IMR-90 (cell line): ENCODE data around the gene NRCAM. TPM values are rescaled to one million over a fixed set of nuclear protein-coding genes. Genes with fewer than 3 reads are reported as not detected.

Source experiments
- ATAC-seq: fragments of 200-7000 bp; cut with Tn5 transposase; 2 replicates; pipeline ENCODE4 v1.9.1; 2020; ENCODE audit warnings: low read depth, mild to moderate bottlenecking, moderate library complexity
- BruUV-seq: library from RNA; stranded (reverse); fragments of 400-500 nt; replicated peaks from 2 replicates; lab custom pipeline; 2021; lab: Mats Ljungman, UMichigan
- CTCF ChIA-PET: fragments of 300-600 bp; formaldehyde crosslinking; extraction: SDS; loops from one replicate; lab custom pipeline; 2021; ENCODE audit warnings: antibody characterized with exemption; lab: Yijun Ruan, JAX
- POLR2A ChIA-PET: fragments of 300-600 bp; sonication (Branson Sonifier 250); formaldehyde crosslinking; loops from one replicate; lab custom pipeline; 2022; ENCODE audit warnings: antibody characterized with exemption; ENCODE audit not compliant: unreplicated experiment; lab: Charles Lee
- DNase-seq: peaks from one replicate; pipeline ENCODE4 v3.0.0; 2013
- H2AFZ ChIP-seq: replicated peaks from 2 replicates; pipeline ENCODE3; 2013; ENCODE audit warnings: low read length, mild to moderate bottlenecking; ENCODE audit not compliant: poor library complexity
- H2AK5ac ChIP-seq: 2 replicates; pipeline ENCODE4 v1.6.1; 2013; ENCODE audit warnings: low read depth, low read length, inconsistent platforms
- H2AK9ac ChIP-seq: replicated peaks from 2 replicates; pipeline ENCODE3; 2013; ENCODE audit warnings: mild to moderate bottlenecking, low read depth, low read length, moderate library complexity; ENCODE audit not compliant: poor library complexity
- H2BK120ac ChIP-seq: 2 replicates; pipeline ENCODE4 v1.6.1; 2013; ENCODE audit warnings: low read depth, low read length, inconsistent platforms
- H2BK15ac ChIP-seq: 3 replicates; pipeline ENCODE4 v1.6.1; 2013; ENCODE audit warnings: low read depth, low read length, inconsistent platforms
- H2BK20ac ChIP-seq: 2 replicates; pipeline ENCODE4 v1.6.1; 2013; ENCODE audit warnings: low read depth, mild to moderate bottlenecking, inconsistent platforms, low read length, moderate library complexity
- H2BK5ac ChIP-seq: 2 replicates; pipeline ENCODE4 v1.6.1; 2013; ENCODE audit warnings: mild to moderate bottlenecking, low read depth, low read length, inconsistent platforms; ENCODE audit not compliant: poor library complexity, severe bottlenecking
- H3K14ac ChIP-seq: replicated peaks from 2 replicates; pipeline ENCODE4 v1.6.1; 2013; ENCODE audit warnings: low read depth, low read length, inconsistent platforms
- H3K18ac ChIP-seq: 2 replicates; pipeline ENCODE4 v1.6.1; 2013; ENCODE audit warnings: low read depth, low read length, control low read depth
- H3K23ac ChIP-seq: 2 replicates; pipeline ENCODE4 v1.6.1; 2013; ENCODE audit warnings: low read depth, low read length, inconsistent platforms
- H3K27ac ChIP-seq: 2 replicates; pipeline ENCODE4 v1.5.1; 2013; ENCODE audit warnings: mild to moderate bottlenecking, control low read depth, low read length; ENCODE audit not compliant: insufficient read depth
- H3K27me3 ChIP-seq: 2 replicates; pipeline ENCODE4 v1.6.1; 2013; ENCODE audit warnings: low read length; ENCODE audit not compliant: control insufficient read depth, insufficient read depth
- H3K36me3 ChIP-seq: 2 replicates; pipeline ENCODE4 v1.6.1; 2013; ENCODE audit warnings: low read length, mixed read lengths; ENCODE audit not compliant: control insufficient read depth, insufficient read depth
- H3K4ac ChIP-seq: 2 replicates; pipeline ENCODE4 v1.6.1; 2013; ENCODE audit warnings: low read depth, low read length, inconsistent platforms
- H3K4me1 ChIP-seq: 2 replicates; pipeline ENCODE4 v1.6.1; 2013; ENCODE audit warnings: low read length, mixed read lengths; ENCODE audit not compliant: control insufficient read depth, insufficient read depth
- H3K4me2 ChIP-seq: 2 replicates; pipeline ENCODE4 v1.6.1; 2013; ENCODE audit warnings: low read depth, mild to moderate bottlenecking, control low read depth, low read length, moderate library complexity
- H3K4me3 ChIP-seq: 2 replicates; pipeline ENCODE4 v1.5.1; 2013; ENCODE audit warnings: low read depth, mild to moderate bottlenecking, control low read depth, low read length, moderate library complexity; ENCODE audit not compliant: insufficient read depth
- H3K56ac ChIP-seq: 2 replicates; pipeline ENCODE4 v1.6.1; 2013; ENCODE audit warnings: low read length, inconsistent platforms; ENCODE audit not compliant: insufficient read depth; ENCODE audit errors: extremely low read depth
- H3K79me1 ChIP-seq, 2 experiments: 2 replicates each; pipeline ENCODE4 v1.6.1; 2013; ENCODE audit warnings: low read length in 2 of 2, inconsistent platforms in 1 of 2, low read depth in 1 of 2
- H3K9ac ChIP-seq: 2 replicates; pipeline ENCODE4 v1.6.1; 2013; ENCODE audit warnings: low read depth, low read length, control low read depth
- H3K9me1 ChIP-seq: 2 replicates; pipeline ENCODE4 v1.6.1; 2013; ENCODE audit warnings: low read length, inconsistent platforms; ENCODE audit not compliant: insufficient read depth
- H3K9me3 ChIP-seq: 2 replicates; pipeline ENCODE4 v1.6.1; 2013; ENCODE audit warnings: low read length; ENCODE audit not compliant: control insufficient read depth, insufficient read depth
- H4K20me1 ChIP-seq: 2 replicates; pipeline ENCODE4 v1.6.1; 2013; ENCODE audit warnings: low read length, inconsistent platforms; ENCODE audit not compliant: insufficient read depth
- H4K5ac ChIP-seq: 2 replicates; pipeline ENCODE4 v1.6.1; 2013; ENCODE audit warnings: mild to moderate bottlenecking, low read depth, low read length, control low read depth
- H4K8ac ChIP-seq, 2 experiments: 2 replicates each; pipeline ENCODE4 v1.6.1; 2013; ENCODE audit warnings: low read depth in 2 of 2, low read length in 2 of 2, control low read depth in 1 of 2, inconsistent platforms in 1 of 2
- H4K91ac ChIP-seq: 2 replicates; pipeline ENCODE4 v1.6.1; 2013; ENCODE audit warnings: low read depth, low read length, inconsistent platforms; ENCODE audit not compliant: insufficient read depth
- CEBPB ChIP-seq: IDR thresholded peaks from 2 replicates; pipeline ENCODE4 v1.6.1; 2012; ENCODE audit warnings: low read depth, low read length, improper control_type of control experiment
- MAFK ChIP-seq: IDR thresholded peaks from 2 replicates; pipeline ENCODE4 v1.6.1; 2012; ENCODE audit warnings: low read depth, low read length, improper control_type of control experiment
- NFE2L2 ChIP-seq: fragments of 150-350 bp; IDR thresholded peaks from 2 replicates; pipeline ENCODE4 v1.6.1; 2016; ENCODE audit warnings: low read depth, mild to moderate bottlenecking, low read length
- RAD21 ChIP-seq: IDR thresholded peaks from 2 replicates; pipeline ENCODE4 v1.6.1; 2012; ENCODE audit warnings: low read length, improper control_type of control experiment
- RCOR1 ChIP-seq: IDR thresholded peaks from 2 replicates; pipeline ENCODE4 v1.6.1; 2012; ENCODE audit warnings: mild to moderate bottlenecking, low read length, improper control_type of control experiment; ENCODE audit not compliant: insufficient replicate concordance
- WGBS, 2 experiments: methylation state at CpG; one replicate each; pipeline versions ENCODE4 v1.1.5 to v1.1.7; 2013; ENCODE audit warnings: missing lambda C conversion rate in 2 of 2; ENCODE audit not compliant: insufficient read length in 1 of 2; ENCODE audit errors: extremely low coverage in 2 of 2; 5-methylcytosine and 5-hydroxymethylcytosine counted together
- dilution Hi-C: fragments of 300-500 bp; cut with HindIII; formaldehyde crosslinking; loops from one replicate; pipeline ENCODE4 v1.14.3; 2018; ENCODE audit warnings: low sequenced_read_pairs; ENCODE audit not compliant: unreplicated experiment
- in situ Hi-C: fragments of 300-500 bp; cut with MboI; formaldehyde crosslinking; loops from 3 replicates; pipeline ENCODE4 v1.14.3; 2019; ENCODE audit warnings: low sequenced_read_pairs, inconsistent platforms, mixed read lengths
- intact Hi-C: fragments of 100-400 bp; cut with micrococcal nuclease; formaldehyde crosslinking; loops from 2 replicates; pipeline ENCODE4 v1.10.0; 2022
- polyA plus RNA-seq, 3 experiments: library from polyadenylated mRNA; depleted of rRNA; stranded (reverse); fragments of >200 nt; gene quantifications; 2 replicates each; pipeline ENCODE4 v1.2.3, GENCODE V29; 2012; ENCODE audit warnings: low replicate concordance in 1 of 3
- total RNA-seq: library from RNA; depleted of rRNA; stranded (reverse); fragments of >200 nt; gene quantifications from 2 replicates; pipeline ENCODE4 v1.2.3, GENCODE V29; 2012

The NRCAM gene
- total and polyA plus RNA-seq, 2 of the 4 experiments (the other 2 are of a cell fraction): 0.46 to 1.1 TPM

DNA sequence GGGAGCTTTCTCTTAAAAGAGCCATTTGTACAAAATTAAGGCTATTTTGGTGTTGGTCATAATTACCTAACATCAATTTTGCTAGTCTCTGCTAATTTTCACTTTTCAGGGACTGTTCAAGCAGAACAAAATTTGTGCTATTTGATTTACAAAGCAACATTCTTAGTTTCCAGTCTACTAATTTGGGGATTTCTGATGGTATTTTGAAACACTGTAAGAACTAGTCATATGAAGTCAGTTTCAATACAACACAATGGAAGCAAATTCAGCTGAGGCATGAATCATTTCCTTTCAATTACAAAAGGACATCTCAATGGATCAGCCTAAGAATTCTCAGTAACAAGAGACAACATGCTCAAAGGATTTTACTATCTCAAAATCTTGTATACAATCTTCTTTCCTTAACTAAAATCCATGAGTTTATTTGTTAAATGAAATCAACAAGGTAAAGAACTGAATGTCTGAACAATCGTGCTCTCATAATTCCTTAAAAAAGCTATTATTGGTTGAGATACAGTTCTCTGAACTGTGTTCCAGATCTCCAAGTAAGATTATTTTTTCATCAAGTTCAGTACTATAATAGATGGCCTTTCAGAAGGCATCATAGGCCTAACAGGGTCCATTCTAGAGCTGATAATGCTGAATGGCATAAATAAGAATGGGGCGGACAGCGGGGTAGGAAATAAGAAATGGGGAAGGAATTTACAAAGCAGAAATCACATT is 144.6 kb downstream of the NRCAM start:
- Histone ChIP-seq H4K91ac (no peak overlapping the region), H3K18ac (no peak overlapping the region), H4K5ac (no peak overlapping the region), H3K9me1 (no peaks in the 10 kb centered on the region), H2BK120ac (no peak overlapping the region), H4K8ac (no peak overlapping the region), H3K9me3 (no peaks in the 10 kb centered on the region), H3K4me1 (no peaks in the 10 kb centered on the region), H4K20me1 (no peaks in the 10 kb centered on the region), H3K23ac (no peak overlapping the region), H3K36me3 (no peaks in the 10 kb centered on the region), H2BK15ac (no peak overlapping the region), H2BK5ac (no peak overlapping the region), H2BK20ac (no peak overlapping the region), H3K27ac (no peak overlapping the region), H3K4me2 (no peak overlapping the region), H3K79me1 (no peaks in the 10 kb centered on the region), H3K14ac (no peak overlapping the region), H2AK9ac (no peak overlapping the region), H3K27me3 (no peaks in the 10 kb centered on the region), H3K9ac (no peak overlapping the region), H2AFZ (no peak overlapping the region), H3K4me3 (no peak overlapping the region), H3K4ac (no peak overlapping the region), H2AK5ac (no peak overlapping the region), H3K56ac (no peak overlapping the region)
- ChIA-PET POLR2A (no interaction called here), CTCF (no interaction called here)
- no peak for DNase-seq
- in situ Hi-C loops (no loop called here), dilution Hi-C loops (no loop called here), intact Hi-C loops (no loop called here)
- TF ChIP-seq MAFK (no peak), CEBPB (no peak), NFE2L2 (no peak), RCOR1 (no peak), RAD21 (no peak)
- no CpG with 5 or more reads among the region's 3 CpGs for WGBS, 2 experiments
- no TSS peak for BruUV-seq
- no peak for ATAC-seq
